Stomach (tissue), 4 donors: ENCODE measurements around the gene MYBBP1A.

Experiments
- CTCF ChIP-seq, 7 experiments: fragments of 450-650 bp in 4 of 7; fragments of 200-600 bp in 3 of 7; sonication (generic) in 3 of 7; IDR thresholded peaks; one replicate each; pipeline ENCODE4 v1.5.1; 2016 to 2019; ENCODE audit warnings: antibody characterized with exemption in 7 of 7, control low read depth in 2 of 7, mild to moderate bottlenecking in 1 of 7
- EP300 ChIP-seq: sonication (generic); formaldehyde crosslinking; IDR thresholded peaks from one replicate; pipeline ENCODE4 v1.6.1; 2017; ENCODE audit warnings: antibody characterized with exemption

DNA sequence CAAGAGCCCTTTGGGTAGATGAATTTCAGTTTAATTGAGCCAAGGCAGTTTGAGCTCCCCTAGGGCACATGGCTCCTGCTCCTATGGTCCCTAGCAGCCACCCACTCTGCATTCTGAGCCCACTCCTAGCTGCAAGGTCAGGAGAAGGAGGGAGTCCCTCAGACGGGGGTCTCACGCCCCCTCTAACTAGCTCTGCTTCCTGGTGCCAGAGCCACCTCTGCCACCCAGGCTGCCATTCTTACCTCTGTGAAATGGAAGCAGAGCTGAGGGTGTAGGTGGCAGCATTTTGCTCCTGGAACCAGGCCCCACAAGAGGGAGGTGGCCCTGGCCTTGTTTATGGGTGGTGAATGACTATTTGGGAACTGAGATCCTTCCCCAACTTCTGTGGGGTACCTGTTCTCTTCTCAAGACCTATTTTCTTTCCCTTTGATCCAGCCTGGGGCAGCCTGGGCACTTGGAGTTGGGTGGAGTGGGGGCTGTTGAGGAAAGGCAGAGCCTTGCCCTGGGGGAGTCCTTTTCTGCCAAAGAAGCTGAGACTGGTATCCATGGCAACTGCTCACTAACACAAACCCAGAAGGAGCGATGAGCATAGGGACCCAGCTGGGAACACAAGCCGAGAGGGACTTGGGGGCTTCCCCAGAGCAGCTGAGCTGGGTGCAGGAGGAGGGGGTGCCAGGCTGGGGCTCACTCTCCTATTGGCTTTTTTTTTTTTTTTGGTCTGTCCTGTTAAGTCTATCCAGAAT lies 51.7 kb downstream of the MYBBP1A start:
- TF ChIP-seq EP300: no peak
- TF ChIP-seq CTCF (IDR thresholded peaks at IDR 0.05): no peak
